AG04450 (cell line): ENCODE results near the gene TMEM151A. TPM values are rescaled to one million over a fixed set of nuclear protein-coding genes. Genes with fewer than 3 reads are reported as not detected.

Experiments
- CTCF ChIA-PET: fragments of 300-600, 350-600 bp; formaldehyde crosslinking; extraction: SDS; loops from one replicate; lab custom pipeline; 2022; ENCODE audit warnings: antibody characterized with exemption, inconsistent platforms; lab: Charles Lee
- POLR2A ChIA-PET: fragments of 350-600 bp; formaldehyde crosslinking; extraction: SDS; loops from one replicate; lab custom pipeline; 2021; ENCODE audit warnings: antibody characterized with exemption, inconsistent platforms; lab: Yijun Ruan, JAX
- DNase-seq: peaks from one replicate; pipeline ENCODE4 v3.0.0-alpha.2; 2011; ENCODE audit warnings: low read depth, low spot score
- H3K27ac ChIP-seq: one replicate; pipeline ENCODE4 v1.5.1; 2012; ENCODE audit warnings: low read depth, low read length, control low read depth
- H3K27me3 ChIP-seq: one replicate; pipeline ENCODE4 v1.6.0; 2012; ENCODE audit warnings: low read length; ENCODE audit not compliant: control insufficient read depth, insufficient read depth
- H3K4me3 ChIP-seq: 2 replicates; pipeline ENCODE4 v1.5.1; 2011; ENCODE audit warnings: mild to moderate bottlenecking, low read depth, low read length, control low read depth
- H3K9me3 ChIP-seq: 2 replicates; pipeline ENCODE4 v1.5.1; 2012; ENCODE audit warnings: low read length; ENCODE audit not compliant: control insufficient read depth, insufficient read depth
- CTCF ChIP-seq: IDR thresholded peaks from 2 replicates; pipeline ENCODE4 v1.5.1; 2011; ENCODE audit warnings: low read depth, low read length, control low read depth, inconsistent platforms
- polyA plus RNA-seq: library from polyadenylated mRNA; depleted of rRNA; stranded (reverse); fragments of >200 nt; gene quantifications from 2 replicates; pipeline ENCODE4 v1.2.3, GENCODE V29; 2011

TMEM151A gene
- polyA plus RNA-seq, 1 experiment, result not detected

- ChIA-PET POLR2A (interaction anchor here (1.1 to 2.2 kb wide), 2 partner anchors 7 to 11 kb away, joined by 3 to 13 read pairs; no protein-coding TSS in a partner anchor), CTCF (interaction anchor here (0.7 kb wide), 1 partner anchor 35 kb away, joined by 3 read pairs; no protein-coding TSS in a partner anchor)
- no peak overlapping the region for H3K27ac ChIP-seq
- DNase-seq, result no peak
- H3K27me3 ChIP-seq, result no peaks in the 10 kb centered on the region
- peaks cover 3% of the 10 kb centered on the region; the same call in 1 of the 2 replicates for H3K9me3 ChIP-seq
- no peak for TF ChIP-seq CTCF
- H3K4me3 ChIP-seq, result peak overlapping the region; percentile 69
These were observed 25.2 kb upstream of the TMEM151A start for GRCh38 chr11:66266378-66267038.

- no peak overlapping the region for H3K27ac ChIP-seq
- ChIA-PET CTCF (interaction anchor here (0.7 to 1.5 kb wide), 3 partner anchors 13 to 44 kb away, joined by 3 to 10 read pairs (median 5); no protein-coding TSS in a partner anchor), POLR2A (interaction anchor here (0.8 to 2.6 kb wide), 7 partner anchors 8 to 69 kb away, joined by 3 to 13 read pairs (median 4); partner anchors contain the start of genes RIN1 and YIF1A)
- H3K27me3 ChIP-seq, result no peaks in the 10 kb centered on the region
- DNase-seq, result no peak
- peaks cover 3% of the 10 kb centered on the region; the same call in 1 of the 2 replicates for H3K9me3 ChIP-seq
- TF ChIP-seq CTCF, result peak; percentile 13; the same call in 1 of the 2 replicates
- peak overlapping the region; percentile 69 for H3K4me3 ChIP-seq
These were observed 24.7 kb upstream of the TMEM151A start for GRCh38 chr11:66267039-66267378.

DNA sequence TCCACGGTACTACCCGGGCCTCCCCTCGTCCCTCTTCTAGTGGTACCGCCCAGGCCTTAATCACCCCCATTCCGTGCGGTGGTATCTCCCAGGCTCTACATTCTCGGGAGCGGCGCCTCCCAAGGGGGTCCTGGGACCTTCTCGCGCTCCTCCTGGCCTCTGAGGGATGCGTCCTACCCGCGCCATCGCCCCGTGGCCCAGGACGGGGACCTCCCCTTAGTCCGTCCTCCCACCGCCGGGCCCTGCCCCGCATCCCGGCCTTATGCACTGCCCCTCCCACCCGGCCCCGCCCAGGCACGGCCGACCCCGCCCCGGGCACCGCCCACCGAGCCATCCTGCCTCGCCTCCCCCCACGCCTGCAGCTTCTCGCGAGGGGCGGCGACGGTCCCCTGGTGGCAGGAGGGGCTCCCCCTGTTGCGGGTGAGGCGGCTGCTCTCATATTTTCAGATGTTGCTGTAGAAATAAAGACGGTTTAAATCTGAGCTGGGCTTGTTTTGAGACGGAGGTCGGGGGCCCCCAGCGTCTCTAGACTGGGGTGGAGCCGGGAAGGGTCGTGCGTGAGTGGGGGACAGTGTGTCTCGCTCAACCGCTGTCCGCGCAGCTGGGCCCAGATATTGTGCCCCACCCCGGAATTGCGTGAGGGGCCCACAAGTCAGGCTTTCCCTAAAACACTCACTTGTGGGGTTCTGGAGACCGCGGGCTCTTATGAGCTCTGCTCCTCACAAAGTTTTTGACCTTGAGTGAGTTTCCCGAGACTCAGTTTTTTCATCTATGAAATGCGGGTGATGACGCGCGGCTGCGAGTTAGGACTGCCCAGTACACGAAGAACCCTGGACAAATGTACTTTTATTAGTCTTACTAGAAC, 24.1 kb upstream of the TMEM151A start:
- TF ChIP-seq CTCF, result peak; percentile 38
- peaks cover 3% of the 10 kb centered on the region; the same call in 1 of the 2 replicates for H3K9me3 ChIP-seq
- H3K27me3 ChIP-seq, result no peaks in the 10 kb centered on the region
- ChIA-PET CTCF (interaction anchor here (0.5 to 1.5 kb wide), 7 partner anchors 13 to 468 kb away, joined by 3 to 10 read pairs (median 5); no protein-coding TSS in a partner anchor), POLR2A (interaction anchor here (0.6 to 2.6 kb wide), 14 partner anchors 8 to 415 kb away, joined by 3 to 13 read pairs (median 3); partner anchors contain the start of genes CCDC85B, RIN1 and YIF1A)
- H3K4me3 ChIP-seq, result peak overlapping the region; percentile 69
- peak; percentile 58 for DNase-seq
- H3K27ac ChIP-seq, result peak overlapping the region; percentile 89

DNA sequence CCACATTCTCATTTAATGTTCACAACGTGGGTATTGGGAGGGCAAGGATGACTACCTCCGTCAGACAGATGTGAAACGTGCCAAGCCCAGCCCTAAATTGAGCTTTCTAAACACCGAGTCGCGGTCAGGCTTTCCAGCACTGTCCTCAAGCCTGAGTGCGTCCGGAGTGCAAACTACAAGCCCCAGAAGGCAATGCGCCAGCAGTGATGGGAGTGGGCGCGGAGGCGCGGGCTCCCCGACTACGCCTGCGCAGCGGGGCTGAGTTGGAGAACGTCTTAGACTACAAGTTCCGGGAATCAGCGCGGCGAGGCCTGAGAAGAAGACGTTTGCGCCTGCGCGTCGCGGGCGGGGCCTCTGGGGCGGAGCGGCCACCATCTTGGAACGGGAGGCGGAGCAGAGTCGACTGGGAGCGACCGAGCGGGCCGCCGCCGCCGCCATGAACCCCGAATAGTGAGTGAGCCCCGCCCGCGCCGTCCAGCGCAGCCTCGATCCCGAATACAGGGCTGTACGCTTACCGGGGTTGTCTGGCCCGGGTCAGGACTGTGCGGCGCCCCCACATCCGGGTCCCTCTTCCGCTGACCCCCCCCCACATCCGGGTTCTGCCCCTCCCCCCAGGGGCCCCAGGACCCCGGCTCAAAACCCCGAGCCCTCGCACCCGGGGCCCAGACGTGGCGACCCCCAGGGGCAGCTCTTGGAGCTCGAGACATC, 23.3 kb upstream of the TMEM151A start, which contains the start of gene RAB1B:
Gene RAB1B (plus strand): TSS at position 396 of the 708 bp plus-strand sequence. CDS start 41 bp downstream, at position 437.
- Histone ChIP-seq H3K27ac (peak within 1 kb of the TSS; percentile 89), H3K27me3 (no peaks in the 10 kb centered on the region), H3K4me3 (peak within 1 kb of the TSS; percentile 91), H3K9me3 (peaks cover 3% of the 10 kb centered on the region; the same call in 1 of the 2 replicates)
- TF ChIP-seq CTCF, result no peak
- POLR2A ChIA-PET, result interaction anchor here (0.6 to 2.6 kb wide), 10 partner anchors 9 to 415 kb away, joined by 3 to 13 read pairs (median 3); partner anchors contain the start of genes CCDC85B, RIN1 and YIF1A
- CTCF ChIA-PET, result interaction anchor here (0.5 to 1.5 kb wide), 7 partner anchors 12 to 469 kb away, joined by 3 to 10 read pairs (median 5); no protein-coding TSS in a partner anchor
- DNase-seq, result peak; percentile 98
